Activated CD8-positive, alpha-beta T cell treated with anti-CD3 and anti-CD28 coated beads for 36 hours (primary cell): ENCODE results near the gene MITF. TPM values are rescaled to one million over a fixed set of nuclear protein-coding genes. Genes with fewer than 3 reads are reported as not detected.

ENCODE experiments used
- ATAC-seq: fragments of 200-7000 bp; cut with Tn5 transposase; one replicate; pipeline ENCODE4 v1.10.0; 2021; ENCODE audit warnings: mild to moderate bottlenecking, moderate library complexity
- CTCF ChIA-PET: fragments of 350-600 bp; sonication (Branson Sonifier 250); formaldehyde crosslinking; loops from one replicate; lab custom pipeline; 2021; ENCODE audit warnings: antibody characterized with exemption; lab: Charles Lee
- POLR2A ChIA-PET: fragments of 350-600 bp; sonication (Branson Sonifier 250); formaldehyde crosslinking; loops from one replicate; lab custom pipeline; 2021; ENCODE audit warnings: antibody characterized with exemption; lab: Charles Lee
- DNase-seq: peaks from one replicate; pipeline ENCODE4 v3.0.0-alpha.2; 2020
- H3K27ac Mint-ChIP-seq: one replicate; pipeline ENCODE4 v1.8.0; 2021; ENCODE audit warnings: mild to moderate bottlenecking, mixed read lengths
- H3K27me3 Mint-ChIP-seq: one replicate; pipeline ENCODE4 v1.8.0; 2021; ENCODE audit warnings: mixed read lengths
- H3K36me3 Mint-ChIP-seq: one replicate; pipeline ENCODE4 v1.8.0; 2021; ENCODE audit warnings: low read depth, mixed read lengths
- H3K4me1 Mint-ChIP-seq: one replicate; pipeline ENCODE4 v1.8.0; 2021; ENCODE audit warnings: low read depth, mixed read lengths
- H3K4me3 Mint-ChIP-seq: one replicate; pipeline ENCODE4 v1.8.0; 2021; ENCODE audit warnings: mild to moderate bottlenecking, moderate library complexity, mixed read lengths
- H3K9me3 Mint-ChIP-seq: one replicate; pipeline ENCODE4 v1.8.0; 2021; ENCODE audit warnings: mixed read lengths
- intact Hi-C: fragments of 100-400 bp; cut with micrococcal nuclease; formaldehyde crosslinking; loops from one replicate; pipeline ENCODE4 v1.10.0; 2022
- total RNA-seq, 2 experiments: library from RNA; stranded (reverse); gene quantifications; one replicate each; pipeline ENCODE4 v1.2.3, GENCODE V29; 2021
- TF ChIP-seq, protein P1 (sequence below): fragments of 200-600 bp; IDR thresholded peaks from one replicate; pipeline ENCODE4 v1.8.0; 2022; ENCODE audit warnings: antibody characterized with exemption, mild to moderate bottlenecking

Gene MITF
- total RNA-seq, 2 experiments from 2014 or later, result not detected

GRCh38 chr3:69764861-69765260, 25.6 kb downstream of the MITF start:
- Mint-ChIP-seq H3K27ac (no peak overlapping the region), H3K36me3 (no peaks in the 10 kb centered on the region), H3K9me3 (no peaks in the 10 kb centered on the region), H3K4me3 (no peak overlapping the region), H3K27me3 (peaks cover 2% of the 10 kb centered on the region), H3K4me1 (no peaks in the 10 kb centered on the region)
- ChIA-PET CTCF (no interaction called here), POLR2A (no interaction called here)
- TF ChIP-seq, protein P1, sequence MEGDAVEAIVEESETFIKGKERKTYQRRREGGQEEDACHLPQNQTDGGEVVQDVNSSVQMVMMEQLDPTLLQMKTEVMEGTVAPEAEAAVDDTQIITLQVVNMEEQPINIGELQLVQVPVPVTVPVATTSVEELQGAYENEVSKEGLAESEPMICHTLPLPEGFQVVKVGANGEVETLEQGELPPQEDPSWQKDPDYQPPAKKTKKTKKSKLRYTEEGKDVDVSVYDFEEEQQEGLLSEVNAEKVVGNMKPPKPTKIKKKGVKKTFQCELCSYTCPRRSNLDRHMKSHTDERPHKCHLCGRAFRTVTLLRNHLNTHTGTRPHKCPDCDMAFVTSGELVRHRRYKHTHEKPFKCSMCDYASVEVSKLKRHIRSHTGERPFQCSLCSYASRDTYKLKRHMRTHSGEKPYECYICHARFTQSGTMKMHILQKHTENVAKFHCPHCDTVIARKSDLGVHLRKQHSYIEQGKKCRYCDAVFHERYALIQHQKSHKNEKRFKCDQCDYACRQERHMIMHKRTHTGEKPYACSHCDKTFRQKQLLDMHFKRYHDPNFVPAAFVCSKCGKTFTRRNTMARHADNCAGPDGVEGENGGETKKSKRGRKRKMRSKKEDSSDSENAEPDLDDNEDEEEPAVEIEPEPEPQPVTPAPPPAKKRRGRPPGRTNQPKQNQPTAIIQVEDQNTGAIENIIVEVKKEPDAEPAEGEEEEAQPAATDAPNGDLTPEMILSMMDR, result no peak
- DNase-seq (no peak), ATAC-seq (no peak)
- intact Hi-C loops, result no loop called here

DNA sequence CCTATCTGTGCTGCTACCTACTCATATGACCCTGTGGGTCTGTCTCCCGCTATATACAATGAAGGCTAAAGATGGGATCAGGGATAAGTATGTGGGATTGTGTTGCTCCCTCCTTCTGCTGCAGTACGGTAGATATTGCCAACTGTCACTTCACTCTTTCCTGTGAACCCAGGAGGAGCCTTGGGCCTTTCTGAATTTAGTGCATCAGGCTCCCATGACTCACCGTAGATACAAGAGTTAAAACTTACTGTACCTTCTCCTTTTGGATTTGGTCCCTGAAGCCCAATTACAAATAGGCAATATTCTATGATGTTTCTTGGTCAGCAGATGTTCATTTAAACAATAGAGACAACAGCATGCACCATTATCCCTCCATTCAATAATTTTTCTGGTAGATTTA, 27.4 kb downstream of the MITF start:
- no peaks in the 10 kb centered on the region for H3K9me3 Mint-ChIP-seq
- ChIA-PET POLR2A (no interaction called here), CTCF (no interaction called here)
- no peak overlapping the region for H3K4me3 Mint-ChIP-seq
- H3K4me1 Mint-ChIP-seq, result no peaks in the 10 kb centered on the region
- no peak overlapping the region for H3K27ac Mint-ChIP-seq
- DNase-seq, result no peak
- no peaks in the 10 kb centered on the region for H3K36me3 Mint-ChIP-seq
- peaks cover 2% of the 10 kb centered on the region for H3K27me3 Mint-ChIP-seq
- intact Hi-C loops, result no loop called here
- ATAC-seq, result no peak
- TF ChIP-seq, protein P1, result no peak

GRCh38 chr3:69767571-69767970, 28.3 kb downstream of the MITF start:
- no peak for DNase-seq
- TF ChIP-seq, protein P1, result no peak
- intact Hi-C loops, result no loop called here
- ChIA-PET CTCF (no interaction called here), POLR2A (no interaction called here)
- Mint-ChIP-seq H3K9me3 (no peaks in the 10 kb centered on the region), H3K27me3 (peaks cover 2% of the 10 kb centered on the region), H3K36me3 (no peaks in the 10 kb centered on the region), H3K27ac (no peak overlapping the region), H3K4me1 (no peaks in the 10 kb centered on the region), H3K4me3 (no peak overlapping the region)
- no peak for ATAC-seq

GRCh38 chr3:69768438-69768837, 29.2 kb downstream of the MITF start:
- TF ChIP-seq, protein P1, result no peak
- DNase-seq (no peak), ATAC-seq (no peak)
- Mint-ChIP-seq H3K4me3 (no peak overlapping the region), H3K27me3 (peaks cover 2% of the 10 kb centered on the region), H3K9me3 (no peaks in the 10 kb centered on the region), H3K27ac (no peak overlapping the region), H3K4me1 (no peaks in the 10 kb centered on the region), H3K36me3 (no peaks in the 10 kb centered on the region)
- ChIA-PET POLR2A (no interaction called here), CTCF (no interaction called here)
- intact Hi-C loops, result no loop called here

DNA sequence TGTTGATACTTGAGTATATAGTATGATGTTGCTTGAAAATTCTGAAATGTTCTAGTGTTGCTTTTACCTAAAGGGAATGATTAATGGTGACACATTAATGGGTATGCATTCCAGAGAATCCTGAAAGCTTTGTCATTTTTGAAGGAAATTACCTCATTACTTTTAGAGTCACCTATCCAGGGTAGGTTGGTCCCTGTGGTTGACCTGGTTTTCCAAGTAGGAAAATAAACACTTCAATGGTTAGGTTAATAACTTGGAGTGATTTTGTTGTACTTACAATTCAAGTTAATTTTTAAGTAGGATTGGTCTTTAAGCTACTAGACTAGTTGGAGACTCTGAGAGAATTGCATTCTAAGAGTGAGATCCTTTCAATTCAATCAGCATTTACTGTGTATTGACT, 31.0 kb downstream of the MITF start:
- DNase-seq (no peak), ATAC-seq (no peak)
- Mint-ChIP-seq H3K9me3 (no peaks in the 10 kb centered on the region), H3K4me3 (no peak overlapping the region), H3K27ac (no peak overlapping the region), H3K4me1 (no peaks in the 10 kb centered on the region), H3K36me3 (no peaks in the 10 kb centered on the region), H3K27me3 (no peaks in the 10 kb centered on the region)
- intact Hi-C loops, result no loop called here
- ChIA-PET CTCF (no interaction called here), POLR2A (no interaction called here)
- TF ChIP-seq, protein P1, result no peak
